Thoracic aorta (tissue), 2 donors: ENCODE measurements around the gene LYPD6B. TPM values are rescaled to one million over a fixed set of nuclear protein-coding genes. Genes with fewer than 3 reads are reported as not detected.

Source experiments
- ATAC-seq: fragments of 150-250 bp; one replicate; pipeline ENCODE4 v1.8.0; 2017; ENCODE audit warnings: low read depth; ENCODE audit not compliant: insufficient number of reproducible peaks, low FRiP score
- DNase-seq: peaks from one replicate; pipeline ENCODE4 v3.0.0-alpha.2; 2020; ENCODE audit warnings: low spot score
- H3K27ac ChIP-seq, 2 donors: fragments of 200-600 bp; sonication (generic); 1 replicate in 1 of 2; 2 replicates in 1 of 2; pipeline ENCODE4 v1.5.1; 2016; ENCODE audit warnings: mild to moderate bottlenecking in 2 of 2, moderate library complexity in 2 of 2
- H3K27me3 ChIP-seq: fragments of 200-600 bp; sonication (generic); replicated peaks from 2 replicates; pipeline ENCODE4 v1.6.0; 2016; ENCODE audit warnings: mild to moderate bottlenecking; ENCODE audit not compliant: insufficient read depth
- H3K36me3 ChIP-seq: fragments of 200-600 bp; sonication (generic); one replicate; pipeline ENCODE4 v1.5.1; 2016
- H3K4me1 ChIP-seq, 2 donors: fragments of 200-600 bp; sonication (generic); 1 replicate in 1 of 2; 2 replicates in 1 of 2; pipeline versions ENCODE4 v1.5.1 to v1.6.0; 2016; ENCODE audit warnings: low read depth in 2 of 2, mild to moderate bottlenecking in 1 of 2; ENCODE audit not compliant: control insufficient read depth in 1 of 2
- H3K4me3 ChIP-seq: fragments of 200-600 bp; sonication (generic); 2 replicates; pipeline ENCODE4 v1.5.1; 2016; ENCODE audit warnings: mild to moderate bottlenecking
- H3K9me3 ChIP-seq: fragments of 200-600 bp; sonication (generic); 2 replicates; pipeline ENCODE4 v1.5.1; 2016
- CTCF ChIP-seq: fragments of 200-600 bp; sonication (generic); IDR thresholded peaks from one replicate; pipeline ENCODE4 v1.5.1; 2019; ENCODE audit warnings: antibody characterized with exemption
- total RNA-seq, 2 donors: library from RNA; depleted of rRNA; stranded (reverse); fragments of >200 nt; gene quantifications; one replicate each; pipeline versions ENCODE4 v1.1.0 to v1.2.3, GENCODE V29; 2016

LYPD6B gene
- total RNA-seq, 2 donors from 2014 or later, result not detected

- ATAC-seq (no peak), DNase-seq (no peak)
- Histone ChIP-seq H3K27me3 (no peaks in the 10 kb centered on the region), H3K4me3 (no peak overlapping the region), H3K27ac (no peak overlapping the region), H3K9me3 (no peaks in the 10 kb centered on the region), H3K36me3 (no peaks in the 10 kb centered on the region), H3K4me1 (no peaks in the 10 kb centered on the region)
- TF ChIP-seq CTCF, result no peak
Observed at GRCh38 chr2:149125031-149125725, 86.7 kb downstream of the LYPD6B start.

- no peak overlapping the region for H3K4me3 ChIP-seq
- no peak for ATAC-seq
Observed at GRCh38 chr2:149129433-149129832, 90.9 kb downstream of the LYPD6B start.

GRCh38 chr2:149132339-149132738, 93.8 kb downstream of the LYPD6B start:
- no peak overlapping the region for H3K27ac ChIP-seq
- no peaks in the 10 kb centered on the region for H3K4me1 ChIP-seq
- no peak overlapping the region for H3K4me3 ChIP-seq
- DNase-seq (no peak), ATAC-seq (no peak)
- no peaks in the 10 kb centered on the region for H3K27me3 ChIP-seq
- H3K36me3 ChIP-seq, result no peaks in the 10 kb centered on the region
- no peak for TF ChIP-seq CTCF
- H3K9me3 ChIP-seq, result no peaks in the 10 kb centered on the region

More at GRCh38 chr2:149129433-149129832, 90.9 kb downstream of the LYPD6B start:
- H3K9me3 ChIP-seq, result no peaks in the 10 kb centered on the region
- H3K27me3 ChIP-seq, result no peaks in the 10 kb centered on the region
- no peak for DNase-seq
- no peaks in the 10 kb centered on the region for H3K4me1 ChIP-seq
- TF ChIP-seq CTCF, result no peak
- no peak overlapping the region for H3K27ac ChIP-seq
- no peaks in the 10 kb centered on the region for H3K36me3 ChIP-seq

- Histone ChIP-seq H3K4me3 (no peak overlapping the region), H3K4me1 (no peaks in the 10 kb centered on the region), H3K9me3 (no peaks in the 10 kb centered on the region), H3K27me3 (no peaks in the 10 kb centered on the region), H3K27ac (no peak overlapping the region), H3K36me3 (no peaks in the 10 kb centered on the region)
- DNase-seq, result no peak
- ATAC-seq, result no peak
- no peak for TF ChIP-seq CTCF
Observed at GRCh38 chr2:149132901-149133300, 94.4 kb downstream of the LYPD6B start.

- no peak for TF ChIP-seq CTCF
- Histone ChIP-seq H3K4me1 (no peaks in the 10 kb centered on the region), H3K9me3 (no peaks in the 10 kb centered on the region), H3K36me3 (no peaks in the 10 kb centered on the region), H3K27ac (no peak overlapping the region), H3K27me3 (no peaks in the 10 kb centered on the region), H3K4me3 (no peak overlapping the region)
- DNase-seq, result no peak
- ATAC-seq, result no peak
Observed at GRCh38 chr2:149134335-149134923, 95.9 kb downstream of the LYPD6B start.
